Ishikawa (cell line): ENCODE data around the gene NLE1.

Experiments
- CEBPB ChIP-seq: IDR thresholded peaks from 2 replicates; pipeline ENCODE4 v1.6.1; 2012
- CREB1 ChIP-seq: IDR thresholded peaks from 2 replicates; pipeline ENCODE4 v1.6.1; 2012; ENCODE audit warnings: low read depth
- EGR1 ChIP-seq: IDR thresholded peaks from 2 replicates; pipeline ENCODE4 v1.6.1; 2012
- EP300 ChIP-seq: IDR thresholded peaks from 2 replicates; pipeline ENCODE4 v1.6.1; 2012; ENCODE audit warnings: borderline replicate concordance
- FOXM1 ChIP-seq: IDR thresholded peaks from 2 replicates; pipeline ENCODE4 v1.6.1; 2012; ENCODE audit warnings: low read depth, borderline replicate concordance
- NFIC ChIP-seq: IDR thresholded peaks from 2 replicates; pipeline ENCODE4 v1.6.1; 2012
- RAD21 ChIP-seq: IDR thresholded peaks from 2 replicates; pipeline ENCODE4 v1.6.1; 2012; ENCODE audit warnings: low read depth
- REST ChIP-seq: IDR thresholded peaks from 2 replicates; pipeline ENCODE4 v1.6.1; 2012; ENCODE audit warnings: low read depth, mild to moderate bottlenecking
- TAF1 ChIP-seq: IDR thresholded peaks from 2 replicates; pipeline ENCODE4 v1.6.1; 2012; ENCODE audit warnings: low read depth, mild to moderate bottlenecking
- TCF12 ChIP-seq: IDR thresholded peaks from 2 replicates; pipeline ENCODE4 v1.6.1; 2012; ENCODE audit warnings: low read depth
- TEAD4 ChIP-seq: IDR thresholded peaks from 2 replicates; pipeline ENCODE4 v1.6.1; 2012
- USF1 ChIP-seq: IDR thresholded peaks from 2 replicates; pipeline ENCODE4 v1.6.1; 2012
- YY1 ChIP-seq: IDR thresholded peaks from 2 replicates; pipeline ENCODE4 v1.6.1; 2012; ENCODE audit warnings: low read depth
- ZBTB7A ChIP-seq: IDR thresholded peaks from 2 replicates; pipeline ENCODE4 v1.6.1; 2012; ENCODE audit warnings: low read depth
- TF ChIP-seq, protein P1 (sequence below): IDR thresholded peaks from 2 replicates; pipeline ENCODE4 v1.6.1; 2012

The NLE1 gene

GRCh38 chr17:35101036-35101435, 41.1 kb downstream of the NLE1 start:
- TF ChIP-seq TAF1 (no peak), EGR1 (no peak), YY1 (no peak), NFIC (no peak), ZBTB7A (no peak), EP300 (no peak), RAD21 (no peak), CREB1 (no peak), REST (no peak), FOXM1 (no peak), CEBPB (no peak), TEAD4 (no peak), TCF12 (no peak), USF1 (no peak)

GRCh38 chr17:35099908-35100307, 42.2 kb downstream of the NLE1 start:
- TF ChIP-seq TCF12 (no peak), CREB1 (no peak), EP300 (no peak), NFIC (no peak), REST (no peak), TEAD4 (no peak), USF1 (no peak), FOXM1 (no peak), ZBTB7A (no peak), EGR1 (no peak), RAD21 (no peak), CEBPB (no peak), YY1 (no peak), TAF1 (no peak)
- TF ChIP-seq, protein P1, sequence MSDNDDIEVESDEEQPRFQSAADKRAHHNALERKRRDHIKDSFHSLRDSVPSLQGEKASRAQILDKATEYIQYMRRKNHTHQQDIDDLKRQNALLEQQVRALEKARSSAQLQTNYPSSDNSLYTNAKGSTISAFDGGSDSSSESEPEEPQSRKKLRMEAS, result no peak

GRCh38 chr17:35097776-35098175, 44.3 kb downstream of the NLE1 start:
- TF ChIP-seq NFIC, result no peak

- TF ChIP-seq NFIC, result no peak
- TF ChIP-seq, protein P1, result no peak
- no peak for TF ChIP-seq EGR1
- no peak for TF ChIP-seq EP300
- TF ChIP-seq ZBTB7A, result no peak
- TF ChIP-seq USF1, result no peak
- TF ChIP-seq REST, result no peak
- no peak for TF ChIP-seq TCF12
- no peak for TF ChIP-seq YY1
- no peak for TF ChIP-seq TAF1
- no peak for TF ChIP-seq CREB1
- no peak for TF ChIP-seq FOXM1
- no peak for TF ChIP-seq CEBPB
These were observed 46.4 kb downstream of the NLE1 start for GRCh38 chr17:35095741-35096140.
